A549 treated with dexamethasone at 1 μM for 4 hours (cell line): ENCODE results near the gene OR4D9. TPM values are rescaled to one million over a fixed set of nuclear protein-coding genes. Genes with fewer than 3 reads are reported as not detected.

Experiments used
- total RNA-seq: library from RNA; stranded (reverse); fragments of 200-300 nt; extraction: Qiagen RNA extraction; gene quantifications from 5 replicates; pipeline ENCODE4 v1.2.3, GENCODE V29; 2022

OR4D9 gene
- not detected in 5 replicates for total RNA-seq

DNA sequence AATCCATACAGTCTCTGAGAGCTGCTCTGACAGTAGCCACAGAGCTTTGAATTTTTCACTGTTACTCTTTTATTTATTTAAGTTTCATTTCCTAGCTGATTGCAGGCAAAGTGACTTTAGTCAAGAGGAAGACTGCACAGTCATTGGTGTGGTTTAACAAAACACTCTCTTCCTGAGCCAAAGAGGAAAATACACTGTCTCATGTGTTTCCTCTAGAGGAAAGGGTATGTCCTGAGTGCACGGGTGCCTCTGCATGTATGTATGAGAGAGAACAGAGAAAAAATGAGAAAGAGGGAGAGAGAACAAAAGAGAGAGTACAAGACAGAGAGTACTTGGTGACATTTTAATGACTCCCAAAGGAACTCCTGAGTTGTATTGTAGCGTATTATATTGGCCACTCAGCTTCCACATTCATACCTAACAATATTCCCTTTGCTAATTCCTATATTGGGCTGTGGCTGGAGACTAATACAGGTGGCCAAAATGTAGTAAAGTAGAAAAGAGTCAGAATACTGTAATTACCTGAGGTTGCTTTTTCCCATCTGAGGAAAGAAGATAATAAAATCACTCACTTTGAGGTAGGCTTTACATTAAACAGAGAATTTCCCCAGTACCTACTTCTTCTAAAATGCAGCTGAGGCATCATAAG, at the start of gene OR4D9:
OR4D9 (plus strand) TSS at position 599 of the 649 bp plus-strand sequence. CDS start 3,374 bp downstream, outside the sequence.

GRCh38 chr11:59473015-59473414, 38.3 kb upstream of the OR4D9 start, which contains the start of gene OR4D10:
Gene OR4D10, plus strand, starts transcription at chr11:59473315. Its CDS starts 4,115 bp downstream, at chr11:59477430.

GRCh38 chr11:59503276-59503675, 8.1 kb upstream of the OR4D9 start, which contains the start of gene OR4D11:
Gene OR4D11, plus strand, starts transcription at chr11:59503576. Its CDS starts 0 bp downstream, at chr11:59503576.

Other genes starting within 250 kb of the OR4D9 start
- gene OR5AN1, start 152.6 kb upstream of the OR4D9 start, total RNA-seq: not detected in 5 replicates
- gene OR5A2, start 85.1 kb upstream of the OR4D9 start, total RNA-seq: not detected in 5 replicates
- not detected in 5 replicates for gene OR5A1, start 75.1 kb upstream of the OR4D9 start, total RNA-seq
- not detected in 5 replicates for gene OR4D6, start 54.6 kb upstream of the OR4D9 start, total RNA-seq
- gene OR4D10, start 38.2 kb upstream of the OR4D9 start, total RNA-seq: not detected in 5 replicates
- gene OR4D11, start 8.0 kb upstream of the OR4D9 start, total RNA-seq: not detected in 5 replicates
- 29.6 to 38.8 TPM (median 34.0 TPM) in 5 replicates for gene OSBP, start 104.2 kb downstream of the OR4D9 start, total RNA-seq
- gene PATL1, start 157.5 kb downstream of the OR4D9 start, total RNA-seq: 44.5 to 55.4 TPM (median 52.3 TPM) in 5 replicates
- not detected in 5 replicates for gene OR10V1, start 202.3 kb downstream of the OR4D9 start, total RNA-seq
- gene STX3, start 243.8 kb downstream of the OR4D9 start, total RNA-seq: 17.6 to 24.9 TPM (median 22.8 TPM) in 5 replicates